Aorta (tissue), 4 donors: Measurements from ENCODE around the gene TMEM176A. TPM values are rescaled to one million over a fixed set of nuclear protein-coding genes. Genes with fewer than 3 reads are reported as not detected.

Experiments used
- polyA plus RNA-seq, 2 donors: library from polyadenylated mRNA; stranded (reverse); fragments of 200-250 nt; gene quantifications; one replicate each; pipeline ENCODE4 v1.2.3, GENCODE V29; 2013
- total RNA-seq, 2 donors: library from RNA; stranded (reverse); fragmentation: NEBNext Ultra II Directional; extraction: Animal tissue kit (Norgen Biotek cat#: 25700); gene quantifications; one replicate each; pipeline ENCODE4 v1.2.1, GENCODE V29; 2021
- donor health status: healthy with polysubstance abuse.
- donor health status: Bipolar disorder and iron deficiency.
- donor health status: DM: no; HTN: no; CAD: no.
- donor health status: DM: yes; HTN: yes; CAD: no.

TMEM176A gene
- total and polyA plus RNA-seq, 4 donors: 3.7 to 77.7 (median 37.0) TPM

Other genes starting within 250 kb of the TMEM176A start
- 10 to 100 TPM; 37.9 to 75.3 TPM for gene GIMAP4, start 233.4 kb upstream of the TMEM176A start, total RNA-seq
- 10 to 100 TPM in 1 of 2 donors, 1 to 10 TPM in 1; 3.2 to 29.3 TPM for gene GIMAP4, start 233.4 kb upstream of the TMEM176A start, polyA plus RNA-seq
- gene GIMAP6, start 168.4 kb upstream of the TMEM176A start, total RNA-seq: 10 to 100 TPM; 31.7 to 49.2 TPM
- 10 to 100 TPM in 1 of 2 donors, 1 to 10 TPM in 1; 3.0 to 10.3 TPM for gene GIMAP6, start 168.4 kb upstream of the TMEM176A start, polyA plus RNA-seq
- gene GIMAP2, start 115.1 kb upstream of the TMEM176A start, total RNA-seq: 10 to 100 TPM; 11.5 to 24.7 TPM
- 1 to 10 TPM; 2.2 to 9.8 TPM for gene GIMAP2, start 115.1 kb upstream of the TMEM176A start, polyA plus RNA-seq
- gene GIMAP1, start 84.2 kb upstream of the TMEM176A start, total RNA-seq: 10 to 100 TPM in 1 of 2 donors, 1 to 10 TPM in 1; 5.4 to 11.6 TPM
- 1 to 10 TPM in 1 of 2 donors, under 1 TPM in 1; 0.95 to 4.3 TPM for gene GIMAP1, start 84.2 kb upstream of the TMEM176A start, polyA plus RNA-seq
- 10 to 100 TPM; 18.8 to 29.4 TPM for gene GIMAP5, start 63.4 kb upstream of the TMEM176A start, total RNA-seq
- gene GIMAP5, start 63.4 kb upstream of the TMEM176A start, polyA plus RNA-seq: 10 to 100 TPM in 1 of 2 donors, 1 to 10 TPM in 1; 3.1 to 14.5 TPM
- 10 to 100 TPM; 34.3 to 85.5 TPM for gene TMEM176B, start 405 bp upstream of the TMEM176A start, total RNA-seq
- 10 to 100 TPM in 1 of 2 donors, 1 to 10 TPM in 1; 6.5 to 26.8 TPM for gene TMEM176B, start 405 bp upstream of the TMEM176A start, polyA plus RNA-seq
- under 1 TPM in 1 of 2 donors, not detected in 1; 0.72 TPM for gene AOC1, start 51.7 kb downstream of the TMEM176A start, total RNA-seq
- gene AOC1, start 51.7 kb downstream of the TMEM176A start, polyA plus RNA-seq: 10 to 100 TPM in 1 of 2 donors, under 1 TPM in 1; 0.23 to 17.9 TPM
- 1 to 10 TPM in 1 of 2 donors, under 1 TPM in 1; 0.65 to 2.4 TPM for gene KCNH2, start 177.6 kb downstream of the TMEM176A start, total RNA-seq
- gene KCNH2, start 177.6 kb downstream of the TMEM176A start, polyA plus RNA-seq: under 1 TPM; 0.23 to 0.63 TPM
- gene NOS3, start 190.2 kb downstream of the TMEM176A start, total RNA-seq: 10 to 100 TPM; 28.1 to 32.4 TPM
- 10 to 100 TPM in 1 of 2 donors, under 1 TPM in 1; 0.63 to 17.3 TPM for gene NOS3, start 190.2 kb downstream of the TMEM176A start, polyA plus RNA-seq
- under 1 TPM in 1 of 2 donors, not detected in 1; 0.12 TPM for gene ATG9B, start 223.7 kb downstream of the TMEM176A start, total RNA-seq
- gene ATG9B, start 223.7 kb downstream of the TMEM176A start, polyA plus RNA-seq: not detected
- 10 to 100 TPM; 18.7 to 30.8 TPM for gene ABCB8, start 227.7 kb downstream of the TMEM176A start, total RNA-seq
- gene ABCB8, start 227.7 kb downstream of the TMEM176A start, polyA plus RNA-seq: 10 to 100 TPM in 1 of 2 donors, 1 to 10 TPM in 1; 5.5 to 39.7 TPM
- 1 to 10 TPM; 1.7 to 2.9 TPM for gene ASIC3, start 247.8 kb downstream of the TMEM176A start, total RNA-seq
- gene ASIC3, start 247.8 kb downstream of the TMEM176A start, polyA plus RNA-seq: 1 to 10 TPM in 1 of 2 donors, not detected in 1; 7.1 TPM